HepG2 (cell line): ENCODE data around the gene HNRNPUL2. TPM values are rescaled to one million over a fixed set of nuclear protein-coding genes. Genes with fewer than 3 reads are reported as not detected.

ENCODE experiments used
- FOXA3 ChIP-seq: IDR thresholded peaks from 2 replicates; pipeline ENCODE4 v1.6.1; 2016; ENCODE audit warnings: missing genetic modification reagents, missing compliant biosample characterization
- HMGA1 ChIP-seq: sonication (generic); formaldehyde crosslinking; conservative IDR thresholded peaks from 2 replicates; pipeline ENCODE4 v1.4.0; 2020; ENCODE audit warnings: missing genetic modification reagents
- JUNB ChIP-seq: sonication (generic); formaldehyde crosslinking; IDR thresholded peaks from 2 replicates; pipeline ENCODE4 v1.8.0; 2022; ENCODE audit warnings: missing genetic modification reagents, mild to moderate bottlenecking, borderline replicate concordance
- KLF15 ChIP-seq: sonication (generic); formaldehyde crosslinking; IDR thresholded peaks from 2 replicates; pipeline ENCODE4 v1.8.1; 2023; ENCODE audit warnings: borderline replicate concordance, mild to moderate bottlenecking, inconsistent platforms, missing genetic modification reagents, mixed read lengths
- MAFG ChIP-seq: sonication (generic); formaldehyde crosslinking; IDR thresholded peaks from 2 replicates; pipeline ENCODE4 v1.5.1; 2020; ENCODE audit warnings: mild to moderate bottlenecking, missing genetic modification reagents
- MTF2 ChIP-seq: sonication (generic); formaldehyde crosslinking; IDR thresholded peaks from 2 replicates; pipeline ENCODE4 v1.5.0; 2020; ENCODE audit warnings: missing genetic modification reagents, borderline replicate concordance
- NFYB ChIP-seq: sonication (generic); formaldehyde crosslinking; IDR thresholded peaks from 2 replicates; pipeline ENCODE4 v1.4.0; 2020; ENCODE audit warnings: missing genetic modification reagents
- SPEN ChIP-seq: sonication (generic); formaldehyde crosslinking; IDR thresholded peaks from 2 replicates; pipeline ENCODE4 v1.5.1; 2020; ENCODE audit warnings: low read depth, mild to moderate bottlenecking, missing genetic modification reagents
- ZMAT3 ChIP-seq: sonication (generic); formaldehyde crosslinking; conservative IDR thresholded peaks from 2 replicates; pipeline ENCODE4 v1.7.0; 2021; ENCODE audit warnings: missing genetic modification reagents
- ZNF235 ChIP-seq: sonication (generic); formaldehyde crosslinking; IDR thresholded peaks from 2 replicates; pipeline ENCODE4 v1.8.1; 2023; ENCODE audit warnings: mild to moderate bottlenecking, missing genetic modification reagents, borderline replicate concordance
- ZNF296 ChIP-seq: sonication (generic); formaldehyde crosslinking; conservative IDR thresholded peaks from 2 replicates; pipeline ENCODE4 v1.5.0; 2020; ENCODE audit warnings: mild to moderate bottlenecking, missing genetic modification reagents
- ZNF451 ChIP-seq: sonication (generic); formaldehyde crosslinking; IDR thresholded peaks from 2 replicates; pipeline ENCODE4 v1.5.0; 2020; ENCODE audit warnings: mild to moderate bottlenecking, missing genetic modification reagents
- polyA plus RNA-seq, 8 experiments: library from polyadenylated mRNA; depleted of rRNA in 3 of 8; stranded (reverse) in 7 of 8; unstranded in 1 of 8; fragments of >200 nt; fragmentation: Illumina TruSeq in 4 of 8; extraction: Trizol in 4 of 8; gene quantifications; 2 replicates each; pipeline versions ENCODE4 v1.2.1 to v1.2.3, GENCODE V29; 2011 to 2016; ENCODE audit warnings: low read depth in 4 of 8, missing spikeins in 1 of 8, mixed read lengths in 1 of 8; ENCODE audit not compliant: insufficient read depth in 1 of 8
- total RNA-seq, 5 experiments: library from RNA; depleted of rRNA; stranded (reverse); fragments of >200 nt; fragmentation: Illumina TruSeq; extraction: Trizol; gene quantifications; 2 replicates each; pipeline ENCODE4 v1.2.3, GENCODE V29; 2016; ENCODE audit warnings: low read depth in 1 of 5
- TF ChIP-seq, protein P1 (sequence below), 2 experiments: fragments of 450-650 bp in 1 of 2; sonication (generic) in 1 of 2; formaldehyde crosslinking in 1 of 2; IDR thresholded peaks; 2 replicates each; pipeline versions ENCODE4 v1.6.1 to v1.8.0; 2016 to 2022; ENCODE audit warnings: antibody characterized with exemption in 1 of 2, mild to moderate bottlenecking in 1 of 2, missing genetic modification reagents in 1 of 2
- TF ChIP-seq, protein P2 (sequence below): sonication (generic); formaldehyde crosslinking; IDR thresholded peaks from 2 replicates; pipeline ENCODE4 v1.4.0; 2020; ENCODE audit warnings: missing genetic modification reagents
- TF ChIP-seq, protein P3 (sequence below): IDR thresholded peaks from 2 replicates; pipeline ENCODE4 v1.6.1; 2016; ENCODE audit warnings: missing genetic modification reagents, missing compliant biosample characterization
- TF ChIP-seq, protein P4 (sequence below): IDR thresholded peaks from 2 replicates; pipeline ENCODE4 v1.6.1; 2016; ENCODE audit warnings: mild to moderate bottlenecking

HNRNPUL2 gene
- total and polyA plus RNA-seq, 2 of the 13 experiments (the other 11 are each of a cell fraction or from before 2014, with no cell fraction given), result 8.4 to 9.6 TPM

DNA sequence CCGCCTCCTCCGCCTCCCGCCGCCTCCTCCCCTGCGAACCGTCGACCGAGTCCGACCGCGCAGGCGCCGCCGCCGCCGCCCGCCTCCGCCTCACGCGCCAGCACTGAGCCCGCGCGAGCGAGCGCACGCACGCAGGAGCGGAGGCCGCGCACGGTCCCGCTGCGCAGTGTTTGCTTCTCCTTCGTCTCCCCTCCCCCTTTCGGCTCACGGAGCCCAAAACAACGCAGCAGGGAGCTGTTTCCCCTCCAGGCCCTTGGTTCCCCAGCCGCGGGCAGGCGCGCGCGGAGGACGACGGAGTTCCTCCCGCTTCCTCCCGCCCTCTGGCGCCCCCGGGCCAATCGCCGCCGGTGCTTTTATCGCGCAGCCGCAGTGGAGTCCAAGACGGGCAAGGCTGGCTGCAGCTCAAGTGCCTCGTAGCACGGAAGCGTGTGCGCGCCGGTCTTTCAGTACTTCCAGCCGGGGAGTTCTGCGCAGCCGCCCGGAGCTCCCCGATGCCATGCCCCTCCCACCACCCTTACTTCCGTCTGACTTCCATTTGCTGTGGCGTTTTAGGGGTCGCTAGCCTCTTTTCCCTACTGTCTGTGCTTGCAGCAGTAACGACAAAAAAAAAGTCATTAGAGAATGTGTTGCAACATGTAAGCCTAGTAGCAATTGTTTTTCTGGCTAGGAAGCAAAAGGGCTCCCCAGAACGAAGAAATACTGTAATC lies at the start of gene HNRNPUL2 (continued):
- TF ChIP-seq, protein P1, sequence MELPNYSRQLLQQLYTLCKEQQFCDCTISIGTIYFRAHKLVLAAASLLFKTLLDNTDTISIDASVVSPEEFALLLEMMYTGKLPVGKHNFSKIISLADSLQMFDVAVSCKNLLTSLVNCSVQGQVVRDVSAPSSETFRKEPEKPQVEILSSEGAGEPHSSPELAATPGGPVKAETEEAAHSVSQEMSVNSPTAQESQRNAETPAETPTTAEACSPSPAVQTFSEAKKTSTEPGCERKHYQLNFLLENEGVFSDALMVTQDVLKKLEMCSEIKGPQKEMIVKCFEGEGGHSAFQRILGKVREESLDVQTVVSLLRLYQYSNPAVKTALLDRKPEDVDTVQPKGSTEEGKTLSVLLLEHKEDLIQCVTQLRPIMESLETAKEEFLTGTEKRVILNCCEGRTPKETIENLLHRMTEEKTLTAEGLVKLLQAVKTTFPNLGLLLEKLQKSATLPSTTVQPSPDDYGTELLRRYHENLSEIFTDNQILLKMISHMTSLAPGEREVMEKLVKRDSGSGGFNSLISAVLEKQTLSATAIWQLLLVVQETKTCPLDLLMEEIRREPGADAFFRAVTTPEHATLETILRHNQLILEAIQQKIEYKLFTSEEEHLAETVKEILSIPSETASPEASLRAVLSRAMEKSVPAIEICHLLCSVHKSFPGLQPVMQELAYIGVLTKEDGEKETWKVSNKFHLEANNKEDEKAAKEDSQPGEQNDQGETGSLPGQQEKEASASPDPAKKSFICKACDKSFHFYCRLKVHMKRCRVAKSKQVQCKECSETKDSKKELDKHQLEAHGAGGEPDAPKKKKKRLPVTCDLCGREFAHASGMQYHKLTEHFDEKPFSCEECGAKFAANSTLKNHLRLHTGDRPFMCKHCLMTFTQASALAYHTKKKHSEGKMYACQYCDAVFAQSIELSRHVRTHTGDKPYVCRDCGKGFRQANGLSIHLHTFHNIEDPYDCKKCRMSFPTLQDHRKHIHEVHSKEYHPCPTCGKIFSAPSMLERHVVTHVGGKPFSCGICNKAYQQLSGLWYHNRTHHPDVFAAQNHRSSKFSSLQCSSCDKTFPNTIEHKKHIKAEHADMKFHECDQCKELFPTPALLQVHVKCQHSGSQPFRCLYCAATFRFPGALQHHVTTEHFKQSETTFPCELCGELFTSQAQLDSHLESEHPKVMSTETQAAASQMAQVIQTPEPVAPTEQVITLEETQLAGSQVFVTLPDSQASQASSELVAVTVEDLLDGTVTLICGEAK (IDR thresholded peaks at IDR 0.05), result no peak
- TF ChIP-seq, protein P1 (CRISPR knock-in tag; IDR thresholded peaks at IDR 0.05), result peak; percentile 53; the same call in 1 of the 2 replicates
- TF ChIP-seq MAFG (CRISPR knock-in tag) (no peak), HMGA1 (CRISPR knock-in tag) (no peak), JUNB (no peak; the same call in 1 of the 2 replicates), ZNF235 (CRISPR knock-in tag) (no peak), ZNF451 (CRISPR knock-in tag) (peak; percentile 96; the same call in 1 of the 2 replicates), MTF2 (no peak), KLF15 (CRISPR knock-in tag) (peak; percentile 74; the same call in 1 of the 2 replicates), NFYB (no peak; the same call in 1 of the 2 replicates), ZNF296 (CRISPR knock-in tag) (0 out of 2 replicates have a peak, but pooled peaks have one; percentile 17), ZMAT3 (CRISPR knock-in tag) (peak; percentile 96; the same call in 1 of the 2 replicates), SPEN (CRISPR knock-in tag) (peak; percentile 95), FOXA3 (CRISPR knock-in tag) (peak; percentile 63)
- TF ChIP-seq, protein P2, sequence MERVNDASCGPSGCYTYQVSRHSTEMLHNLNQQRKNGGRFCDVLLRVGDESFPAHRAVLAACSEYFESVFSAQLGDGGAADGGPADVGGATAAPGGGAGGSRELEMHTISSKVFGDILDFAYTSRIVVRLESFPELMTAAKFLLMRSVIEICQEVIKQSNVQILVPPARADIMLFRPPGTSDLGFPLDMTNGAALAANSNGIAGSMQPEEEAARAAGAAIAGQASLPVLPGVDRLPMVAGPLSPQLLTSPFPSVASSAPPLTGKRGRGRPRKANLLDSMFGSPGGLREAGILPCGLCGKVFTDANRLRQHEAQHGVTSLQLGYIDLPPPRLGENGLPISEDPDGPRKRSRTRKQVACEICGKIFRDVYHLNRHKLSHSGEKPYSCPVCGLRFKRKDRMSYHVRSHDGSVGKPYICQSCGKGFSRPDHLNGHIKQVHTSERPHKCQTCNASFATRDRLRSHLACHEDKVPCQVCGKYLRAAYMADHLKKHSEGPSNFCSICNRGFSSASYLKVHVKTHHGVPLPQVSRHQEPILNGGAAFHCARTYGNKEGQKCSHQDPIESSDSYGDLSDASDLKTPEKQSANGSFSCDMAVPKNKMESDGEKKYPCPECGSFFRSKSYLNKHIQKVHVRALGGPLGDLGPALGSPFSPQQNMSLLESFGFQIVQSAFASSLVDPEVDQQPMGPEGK (CRISPR knock-in tag), result peak; percentile 37
- TF ChIP-seq, protein P3, sequence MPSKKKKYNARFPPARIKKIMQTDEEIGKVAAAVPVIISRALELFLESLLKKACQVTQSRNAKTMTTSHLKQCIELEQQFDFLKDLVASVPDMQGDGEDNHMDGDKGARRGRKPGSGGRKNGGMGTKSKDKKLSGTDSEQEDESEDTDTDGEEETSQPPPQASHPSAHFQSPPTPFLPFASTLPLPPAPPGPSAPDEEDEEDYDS (CRISPR knock-in tag), result peak; percentile 82
- TF ChIP-seq, protein P4, sequence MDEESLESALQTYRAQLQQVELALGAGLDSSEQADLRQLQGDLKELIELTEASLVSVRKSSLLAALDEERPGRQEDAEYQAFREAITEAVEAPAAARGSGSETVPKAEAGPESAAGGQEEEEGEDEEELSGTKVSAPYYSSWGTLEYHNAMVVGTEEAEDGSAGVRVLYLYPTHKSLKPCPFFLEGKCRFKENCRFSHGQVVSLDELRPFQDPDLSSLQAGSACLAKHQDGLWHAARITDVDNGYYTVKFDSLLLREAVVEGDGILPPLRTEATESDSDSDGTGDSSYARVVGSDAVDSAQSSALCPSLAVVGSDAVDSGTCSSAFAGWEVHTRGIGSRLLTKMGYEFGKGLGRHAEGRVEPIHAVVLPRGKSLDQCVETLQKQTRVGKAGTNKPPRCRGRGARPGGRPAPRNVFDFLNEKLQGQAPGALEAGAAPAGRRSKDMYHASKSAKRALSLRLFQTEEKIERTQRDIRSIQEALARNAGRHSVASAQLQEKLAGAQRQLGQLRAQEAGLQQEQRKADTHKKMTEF, result peak; percentile 80
